GM13976 (cell line): Measurements from ENCODE around the gene COMMD9.
"Not testable (repeated sequence)": the region's sequence is repeated elsewhere in the genome, so short reads cannot be mapped to it uniquely, and the experiment has no call there.

Experiments
- DNase-seq: peaks from one replicate; pipeline ENCODE4 v3.0.0; 2012; ENCODE audit warnings: low spot score
- in situ Hi-C: fragments of 300-500 bp; cut with MboI; formaldehyde crosslinking; loops from one replicate; pipeline ENCODE4 v1.12.0; 2022; ENCODE audit warnings: low sequenced_read_pairs, mixed read lengths, inconsistent platforms; ENCODE audit not compliant: unreplicated experiment
- TF ChIP-seq, protein P1 (sequence below): IDR thresholded peaks from 2 replicates; pipeline ENCODE4 v1.5.1; 2012; ENCODE audit warnings: borderline replicate concordance, mild to moderate bottlenecking; ENCODE audit not compliant: insufficient read depth; ENCODE audit errors: extremely low read depth, missing control alignments, control extremely low read depth

COMMD9 gene

GRCh38 chr11:36289226-36289852 is at the start of gene COMMD9:
Gene COMMD9 (minus strand): TSS chr11:36289424. CDS start chr11:36289412, 12 bp downstream.
- peak; percentile 91 for DNase-seq
- in situ Hi-C loops = no loop called here
- TF ChIP-seq, protein P1, sequence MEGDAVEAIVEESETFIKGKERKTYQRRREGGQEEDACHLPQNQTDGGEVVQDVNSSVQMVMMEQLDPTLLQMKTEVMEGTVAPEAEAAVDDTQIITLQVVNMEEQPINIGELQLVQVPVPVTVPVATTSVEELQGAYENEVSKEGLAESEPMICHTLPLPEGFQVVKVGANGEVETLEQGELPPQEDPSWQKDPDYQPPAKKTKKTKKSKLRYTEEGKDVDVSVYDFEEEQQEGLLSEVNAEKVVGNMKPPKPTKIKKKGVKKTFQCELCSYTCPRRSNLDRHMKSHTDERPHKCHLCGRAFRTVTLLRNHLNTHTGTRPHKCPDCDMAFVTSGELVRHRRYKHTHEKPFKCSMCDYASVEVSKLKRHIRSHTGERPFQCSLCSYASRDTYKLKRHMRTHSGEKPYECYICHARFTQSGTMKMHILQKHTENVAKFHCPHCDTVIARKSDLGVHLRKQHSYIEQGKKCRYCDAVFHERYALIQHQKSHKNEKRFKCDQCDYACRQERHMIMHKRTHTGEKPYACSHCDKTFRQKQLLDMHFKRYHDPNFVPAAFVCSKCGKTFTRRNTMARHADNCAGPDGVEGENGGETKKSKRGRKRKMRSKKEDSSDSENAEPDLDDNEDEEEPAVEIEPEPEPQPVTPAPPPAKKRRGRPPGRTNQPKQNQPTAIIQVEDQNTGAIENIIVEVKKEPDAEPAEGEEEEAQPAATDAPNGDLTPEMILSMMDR = no peak

DNA sequence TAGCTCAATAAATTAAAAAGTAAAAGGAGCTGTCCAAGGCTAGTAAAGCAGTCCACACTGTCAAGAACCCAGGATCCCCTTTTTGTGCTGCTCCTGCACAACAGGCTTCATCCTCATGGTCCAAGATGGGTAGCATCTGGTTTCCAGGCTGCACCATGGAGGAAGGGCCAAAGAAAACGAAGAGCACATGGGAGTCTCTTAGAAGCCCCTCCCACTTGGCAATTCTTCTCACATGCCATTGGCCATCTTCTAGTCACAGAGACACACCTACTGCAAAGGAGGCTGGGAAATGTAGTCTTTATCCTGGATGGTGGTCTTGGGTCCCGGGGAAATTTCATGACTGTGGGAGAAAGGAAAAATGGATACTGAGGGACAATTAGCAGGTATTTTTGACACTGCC is 44.7 kb upstream of the COMMD9 start:
- DNase-seq = no peak
- TF ChIP-seq, protein P1 = no peak
- in situ Hi-C loops = no loop called here

DNA sequence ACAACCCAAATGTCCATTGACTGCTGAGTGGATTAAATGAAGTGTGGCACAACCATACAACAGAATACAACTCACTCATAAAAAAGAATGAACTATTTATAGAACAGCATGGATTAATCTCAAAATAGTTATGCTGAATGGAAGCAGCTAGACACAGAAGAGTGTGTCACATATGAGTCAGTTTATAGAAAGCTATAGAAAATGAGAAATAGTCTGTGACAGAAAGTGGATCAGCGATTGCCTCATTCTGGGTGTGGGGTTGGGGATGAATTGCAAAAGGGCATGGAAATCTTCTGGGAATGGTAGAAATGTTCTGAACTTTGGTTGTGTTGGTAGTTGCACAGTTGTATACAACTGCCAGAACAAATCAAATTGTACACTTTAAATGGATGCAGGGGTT is 44.2 kb upstream of the COMMD9 start:
- in situ Hi-C loops = no loop called here
- TF ChIP-seq, protein P1 = no peak
- no peak for DNase-seq

DNA sequence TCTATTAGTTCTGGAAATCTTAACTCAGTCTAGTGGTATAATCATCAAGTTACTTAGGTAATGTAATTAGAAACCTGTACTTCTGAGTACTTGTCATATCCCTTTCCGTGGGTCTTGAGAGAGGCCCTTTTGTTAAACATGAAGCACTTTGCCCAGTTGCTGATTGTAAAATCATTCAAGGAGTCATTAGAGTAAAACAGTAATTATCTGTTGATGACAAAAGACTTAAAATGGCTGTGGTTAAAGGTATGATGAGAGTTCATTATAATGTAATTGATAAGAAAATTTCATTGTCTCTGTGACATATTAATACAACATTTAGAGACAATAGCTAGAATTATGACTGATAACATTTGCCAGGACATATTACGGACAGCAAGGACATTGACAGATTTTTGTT is 41.2 kb upstream of the COMMD9 start:
- DNase-seq = no peak
- TF ChIP-seq, protein P1 = no peak
- in situ Hi-C loops = no loop called here

- in situ Hi-C loops = no loop called here
- TF ChIP-seq, protein P1 = no peak
- no peak for DNase-seq
These were observed 39.9 kb upstream of the COMMD9 start for GRCh38 chr11:36328966-36329673.

GRCh38 chr11:36326524-36327419 is 37.5 kb upstream of the COMMD9 start:
- DNase-seq = no peak
- in situ Hi-C loops = no loop called here

GRCh38 chr11:36325403-36325802 is 36.2 kb upstream of the COMMD9 start:
- DNase-seq, in situ Hi-C loops: not testable (repeated sequence)

More at GRCh38 chr11:36326524-36327419, 37.5 kb upstream of the COMMD9 start:
- TF ChIP-seq, protein P1 = no peak

GRCh38 chr11:36324956-36325355 is 35.7 kb upstream of the COMMD9 start:
- not testable (repeated sequence) for DNase-seq

More at GRCh38 chr11:36324956-36325355, 35.7 kb upstream of the COMMD9 start:
- in situ Hi-C loops = not testable (repeated sequence)
